Activated naive CD8-positive, alpha-beta T cell treated with anti-CD3 and anti-CD28 coated beads for 36 hours (primary cell): Measurements from ENCODE around the gene MAP3K12. TPM values are rescaled to one million over a fixed set of nuclear protein-coding genes. Genes with fewer than 3 reads are reported as not detected.
A peak's percentile ranks its signal among the peaks of the same experiment; 100 is the strongest.

ENCODE experiments used
- DNase-seq: peaks from one replicate; pipeline ENCODE4 v3.0.0; 2021
- H3K27ac Mint-ChIP-seq: one replicate; pipeline ENCODE4 v1.8.0; 2022; ENCODE audit warnings: mild to moderate bottlenecking, moderate library complexity, mixed read lengths
- H3K27me3 Mint-ChIP-seq: one replicate; pipeline ENCODE4 v1.8.0; 2022; ENCODE audit warnings: mild to moderate bottlenecking, mixed read lengths
- H3K36me3 Mint-ChIP-seq: one replicate; pipeline ENCODE4 v1.8.0; 2021; ENCODE audit warnings: mild to moderate bottlenecking, mixed read lengths
- H3K4me1 Mint-ChIP-seq: one replicate; pipeline ENCODE4 v1.8.0; 2021; ENCODE audit warnings: mixed read lengths
- H3K4me3 Mint-ChIP-seq: one replicate; pipeline ENCODE4 v1.8.0; 2022; ENCODE audit warnings: mild to moderate bottlenecking, moderate library complexity, mixed read lengths
- H3K9me3 Mint-ChIP-seq: one replicate; pipeline ENCODE4 v1.8.0; 2022; ENCODE audit warnings: mixed read lengths
- total RNA-seq, 2 experiments: library from RNA; stranded (reverse); gene quantifications; one replicate each; pipeline ENCODE4 v1.2.3, GENCODE V29; 2021

MAP3K12 gene
- total RNA-seq, 2 experiments from 2014 or later = 8.4 to 8.7 TPM

DNA sequence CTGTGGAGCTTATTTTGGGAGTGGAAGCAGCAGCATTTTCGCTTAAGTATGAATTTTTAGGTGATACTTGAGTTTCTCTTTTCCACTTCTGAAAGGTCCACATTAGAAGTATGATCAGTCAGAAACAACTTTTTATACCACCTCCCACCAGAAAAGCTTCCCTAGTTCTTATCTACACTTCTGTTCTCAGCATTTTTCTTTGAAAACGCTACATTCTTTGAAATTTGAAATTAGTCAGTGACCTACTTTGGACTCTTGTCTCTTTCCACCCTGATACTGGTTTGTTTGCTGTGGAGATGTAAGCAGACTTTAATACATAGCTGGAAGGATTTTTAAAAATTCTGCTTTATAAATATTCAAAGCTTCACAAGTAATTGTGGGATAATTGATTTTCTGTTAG lies 25.2 kb downstream of the MAP3K12 start:
- Mint-ChIP-seq H3K27ac (peak overlapping the region; percentile 85), H3K9me3 (no peaks in the 10 kb centered on the region), H3K4me1 (peaks cover 65% of the 10 kb centered on the region), H3K36me3 (peaks cover 45% of the 10 kb centered on the region), H3K4me3 (peak overlapping the region; percentile 29), H3K27me3 (no peaks in the 10 kb centered on the region)
- DNase-seq = no peak

DNA sequence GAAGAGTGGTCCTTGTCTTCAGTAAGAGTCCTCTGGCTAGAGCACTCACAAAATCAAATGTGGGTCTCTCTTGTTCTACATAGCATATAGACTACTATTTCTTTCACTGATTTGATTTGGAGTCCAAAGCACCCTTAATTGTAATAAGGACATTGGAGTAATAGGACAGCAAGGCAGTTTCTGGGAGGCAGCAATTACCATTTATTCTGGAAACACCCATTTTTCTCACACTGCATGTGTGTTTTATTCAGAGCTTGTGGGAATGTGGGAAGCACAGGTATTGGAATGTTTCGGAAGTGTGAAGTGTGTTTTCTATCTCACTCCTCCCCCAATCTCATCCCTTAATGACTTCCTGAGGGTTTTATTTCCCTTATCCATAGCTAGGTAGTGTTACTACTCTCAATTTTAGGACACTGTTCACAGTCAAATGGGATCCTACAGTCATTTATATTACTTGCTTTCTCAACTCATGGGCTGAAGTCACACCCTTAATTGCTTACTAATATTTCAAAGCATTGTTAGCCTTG lies 27.1 kb downstream of the MAP3K12 start:
- Mint-ChIP-seq H3K4me3 (no peak overlapping the region), H3K4me1 (peaks cover 62% of the 10 kb centered on the region), H3K36me3 (peaks cover 52% of the 10 kb centered on the region), H3K27me3 (no peaks in the 10 kb centered on the region), H3K9me3 (no peaks in the 10 kb centered on the region), H3K27ac (peak overlapping the region; percentile 54)
- no peak for DNase-seq

DNA sequence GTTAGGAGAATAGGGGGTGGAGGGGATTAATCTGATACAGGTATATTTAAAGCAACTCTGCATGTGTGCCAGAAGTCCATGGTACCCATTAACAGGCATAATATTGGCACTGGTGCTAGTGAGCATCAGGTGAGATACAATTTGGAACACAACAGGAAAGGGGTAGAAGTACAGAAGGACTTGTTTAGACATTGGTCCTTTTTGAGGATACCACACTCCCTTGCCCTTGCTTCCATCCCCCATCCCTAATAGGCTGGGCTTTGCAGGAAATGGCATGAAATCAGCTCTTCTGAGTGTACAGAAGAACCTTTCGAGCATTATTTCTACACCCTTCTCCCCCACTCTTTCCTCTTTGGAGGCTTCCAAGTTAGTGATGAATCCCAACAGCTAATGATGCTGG lies 31.0 kb downstream of the MAP3K12 start:
- H3K27me3 Mint-ChIP-seq = no peaks in the 10 kb centered on the region
- H3K4me3 Mint-ChIP-seq = no peak overlapping the region
- peak overlapping the region; percentile 30 for H3K27ac Mint-ChIP-seq
- no peaks in the 10 kb centered on the region for H3K9me3 Mint-ChIP-seq
- peaks cover 49% of the 10 kb centered on the region for H3K36me3 Mint-ChIP-seq
- H3K4me1 Mint-ChIP-seq = peaks cover 40% of the 10 kb centered on the region
- DNase-seq = no peak

DNA sequence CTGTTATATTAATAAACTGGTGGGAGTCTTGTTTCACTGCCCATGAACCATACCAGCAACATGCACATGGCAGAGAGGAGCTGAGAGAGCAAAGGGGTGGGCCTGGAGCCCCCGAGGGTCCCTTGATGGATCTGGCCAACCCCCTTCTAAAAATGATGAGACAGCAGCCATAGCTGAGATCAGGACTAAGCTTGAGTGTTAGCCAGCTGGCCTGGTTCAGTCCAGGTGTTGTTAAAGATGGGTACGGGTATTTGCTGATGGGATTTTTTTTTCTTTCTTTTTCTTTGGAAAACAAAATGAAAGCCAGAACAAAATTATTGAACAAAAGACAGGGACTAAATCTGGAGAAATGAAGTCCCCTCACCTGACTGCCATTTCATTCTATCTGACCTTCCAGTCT lies 31.4 kb downstream of the MAP3K12 start:
- no peak for DNase-seq
- Mint-ChIP-seq H3K36me3 (peaks cover 52% of the 10 kb centered on the region), H3K27me3 (no peaks in the 10 kb centered on the region), H3K4me1 (peaks cover 42% of the 10 kb centered on the region), H3K9me3 (no peaks in the 10 kb centered on the region), H3K27ac (no peak overlapping the region), H3K4me3 (no peak overlapping the region)

DNA sequence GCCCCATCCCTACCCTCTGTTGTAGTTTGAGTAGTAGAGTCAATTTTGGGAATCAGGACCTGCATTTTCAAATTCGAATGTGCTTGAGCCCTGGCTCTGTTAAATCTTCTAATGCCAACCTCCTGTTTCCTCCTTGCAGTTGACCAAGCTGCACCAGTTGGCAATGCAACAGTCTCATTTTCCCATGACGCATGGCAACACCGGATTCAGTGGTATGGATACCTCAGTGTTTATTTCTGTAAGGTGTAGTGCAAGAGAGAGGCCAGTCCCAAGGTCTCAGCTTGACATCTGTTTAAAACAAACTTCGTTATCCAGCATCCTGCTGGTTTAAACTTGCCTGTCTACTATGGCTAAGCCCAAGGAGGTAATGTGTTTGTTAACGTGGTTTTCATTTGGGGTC lies 32.2 kb downstream of the MAP3K12 start:
- Mint-ChIP-seq H3K27me3 (no peaks in the 10 kb centered on the region), H3K4me3 (no peak overlapping the region), H3K27ac (no peak overlapping the region), H3K9me3 (no peaks in the 10 kb centered on the region), H3K36me3 (peaks cover 52% of the 10 kb centered on the region), H3K4me1 (peaks cover 41% of the 10 kb centered on the region)
- no peak for DNase-seq

DNA sequence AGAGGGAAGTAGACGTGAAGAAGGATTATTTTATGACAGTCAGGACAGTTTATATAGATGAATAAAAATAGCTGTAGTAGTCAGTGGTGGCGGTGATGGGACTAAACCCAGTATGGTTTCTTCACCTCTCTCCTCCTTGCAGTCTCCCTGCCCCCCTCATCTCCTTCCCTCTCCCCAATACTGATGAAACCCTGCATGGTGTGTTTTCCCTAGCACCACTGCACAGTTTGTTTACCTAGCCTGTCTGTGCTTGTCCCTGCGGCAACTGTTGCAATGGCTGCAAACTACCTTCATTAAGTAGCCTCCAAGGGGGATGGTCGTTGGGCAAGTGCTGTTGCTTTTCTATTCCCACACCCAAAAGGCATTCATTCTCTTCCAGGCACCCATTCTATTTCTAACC lies 32.6 kb downstream of the MAP3K12 start:
- Mint-ChIP-seq H3K27ac (no peak overlapping the region), H3K9me3 (no peaks in the 10 kb centered on the region), H3K4me3 (no peak overlapping the region), H3K27me3 (no peaks in the 10 kb centered on the region), H3K36me3 (peaks cover 48% of the 10 kb centered on the region), H3K4me1 (peaks cover 40% of the 10 kb centered on the region)
- DNase-seq = no peak

GRCh38 chr12:53465679-53466078 lies 33.6 kb downstream of the MAP3K12 start:
- Mint-ChIP-seq H3K27me3 (no peaks in the 10 kb centered on the region), H3K36me3 (peaks cover 49% of the 10 kb centered on the region), H3K4me1 (peaks cover 41% of the 10 kb centered on the region), H3K27ac (no peak overlapping the region), H3K4me3 (no peak overlapping the region), H3K9me3 (no peaks in the 10 kb centered on the region)
- no peak for DNase-seq

GRCh38 chr12:53464685-53465418 lies 34.4 kb downstream of the MAP3K12 start:
- no peak overlapping the region for H3K4me3 Mint-ChIP-seq
- H3K27ac Mint-ChIP-seq = peak overlapping the region; percentile 56
- no peaks in the 10 kb centered on the region for H3K9me3 Mint-ChIP-seq
- DNase-seq = no peak
- H3K36me3 Mint-ChIP-seq = peaks cover 55% of the 10 kb centered on the region
- no peaks in the 10 kb centered on the region for H3K27me3 Mint-ChIP-seq
- peaks cover 46% of the 10 kb centered on the region for H3K4me1 Mint-ChIP-seq

DNA sequence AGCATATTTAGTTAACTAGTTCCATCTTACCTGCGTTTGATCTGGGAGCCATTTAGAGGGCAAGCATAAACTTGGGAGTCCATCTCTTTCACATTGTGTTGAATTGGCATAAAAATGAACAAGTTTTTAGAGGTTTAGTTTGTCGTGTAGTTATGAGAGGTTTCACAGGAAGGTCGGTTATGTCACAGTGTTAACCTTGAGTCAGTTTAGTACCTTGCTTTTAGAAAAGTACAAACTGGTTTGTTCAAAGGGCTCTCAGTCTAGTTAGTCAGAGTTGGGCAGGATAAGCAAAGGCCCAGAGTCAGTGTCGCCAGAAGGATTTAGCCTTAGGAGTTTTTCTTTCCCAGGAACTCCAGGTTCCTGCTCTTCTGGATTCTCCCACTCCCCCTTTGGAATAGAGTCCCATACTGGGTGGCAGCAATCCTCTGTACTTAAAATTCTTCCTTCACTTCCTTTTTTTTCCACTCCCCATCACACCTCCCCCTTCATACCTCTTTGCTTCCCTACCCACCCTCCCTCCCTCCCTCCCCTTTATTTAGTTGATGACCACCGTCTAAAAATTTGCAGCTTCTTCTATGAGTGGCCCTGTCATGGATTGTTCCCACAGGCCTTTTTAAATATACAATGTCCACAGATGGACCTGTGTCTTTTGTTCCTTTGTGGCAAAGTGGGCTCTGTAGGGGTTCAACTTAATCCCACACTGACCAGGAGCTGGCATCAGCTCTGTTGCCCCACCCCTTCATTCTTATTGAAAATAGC lies 35.3 kb downstream of the MAP3K12 start:
- DNase-seq = no peak

GRCh38 chr12:53462935-53463334 lies 36.3 kb downstream of the MAP3K12 start:
- no peak overlapping the region for H3K4me3 Mint-ChIP-seq
- peaks cover 62% of the 10 kb centered on the region for H3K36me3 Mint-ChIP-seq
- DNase-seq = no peak
- H3K27ac Mint-ChIP-seq = no peak overlapping the region
- peaks cover 48% of the 10 kb centered on the region for H3K4me1 Mint-ChIP-seq
- H3K9me3 Mint-ChIP-seq = no peaks in the 10 kb centered on the region
- H3K27me3 Mint-ChIP-seq = no peaks in the 10 kb centered on the region

More for the DNA sequence above, 35.3 kb downstream of the MAP3K12 start:
- H3K9me3 Mint-ChIP-seq = no peaks in the 10 kb centered on the region
- peaks cover 60% of the 10 kb centered on the region for H3K36me3 Mint-ChIP-seq
- peaks cover 52% of the 10 kb centered on the region for H3K4me1 Mint-ChIP-seq
- H3K27ac Mint-ChIP-seq = peak overlapping the region; percentile 57
- H3K4me3 Mint-ChIP-seq = no peak overlapping the region
- H3K27me3 Mint-ChIP-seq = no peaks in the 10 kb centered on the region

DNA sequence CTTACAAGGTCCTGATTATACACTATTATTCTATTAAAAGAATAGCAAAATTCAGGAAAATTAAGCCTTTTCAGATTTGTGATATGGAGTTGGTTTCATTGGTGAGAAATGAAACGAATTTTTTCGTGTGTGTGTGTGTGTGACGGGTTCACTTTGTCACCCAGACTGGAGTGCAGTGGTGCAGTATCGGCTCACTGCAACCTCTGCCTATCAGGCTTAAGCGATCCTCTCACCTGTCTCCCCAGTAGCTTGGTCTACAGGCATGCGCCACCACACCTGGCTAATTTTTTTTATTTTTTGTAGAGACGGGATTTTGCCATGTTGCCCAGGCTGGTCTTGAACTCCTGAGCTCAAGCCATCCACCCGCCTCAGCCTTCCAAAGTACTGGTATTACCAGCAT lies 37.7 kb downstream of the MAP3K12 start:
- DNase-seq = no peak
- Mint-ChIP-seq H3K36me3 (peaks cover 62% of the 10 kb centered on the region), H3K9me3 (no peaks in the 10 kb centered on the region), H3K4me3 (no peak overlapping the region), H3K27me3 (no peaks in the 10 kb centered on the region), H3K27ac (no peak overlapping the region), H3K4me1 (peaks cover 44% of the 10 kb centered on the region)

DNA sequence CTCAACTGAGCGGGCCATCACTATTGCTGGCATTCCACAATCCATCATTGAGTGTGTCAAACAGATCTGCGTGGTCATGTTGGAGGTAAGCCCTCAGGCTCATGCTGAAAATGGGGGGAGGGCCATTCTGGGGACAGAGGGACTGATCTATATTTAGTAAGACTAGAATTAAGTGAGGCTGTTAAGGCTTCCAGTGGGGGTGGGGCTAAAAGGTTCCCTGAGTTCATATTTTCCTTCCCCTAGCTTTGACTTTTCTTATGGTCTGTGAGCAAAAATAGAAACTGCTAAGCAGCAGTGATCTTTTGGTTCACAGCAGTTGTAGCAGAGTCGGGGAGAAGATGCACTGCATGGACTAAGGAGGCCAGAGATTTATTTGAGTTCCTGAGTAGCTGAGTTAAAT lies 38.2 kb downstream of the MAP3K12 start:
- peaks cover 44% of the 10 kb centered on the region for H3K4me1 Mint-ChIP-seq
- H3K9me3 Mint-ChIP-seq = no peaks in the 10 kb centered on the region
- no peak overlapping the region for H3K4me3 Mint-ChIP-seq
- H3K27ac Mint-ChIP-seq = peak overlapping the region; percentile 54
- no peak for DNase-seq
- peaks cover 60% of the 10 kb centered on the region for H3K36me3 Mint-ChIP-seq
- no peaks in the 10 kb centered on the region for H3K27me3 Mint-ChIP-seq

DNA sequence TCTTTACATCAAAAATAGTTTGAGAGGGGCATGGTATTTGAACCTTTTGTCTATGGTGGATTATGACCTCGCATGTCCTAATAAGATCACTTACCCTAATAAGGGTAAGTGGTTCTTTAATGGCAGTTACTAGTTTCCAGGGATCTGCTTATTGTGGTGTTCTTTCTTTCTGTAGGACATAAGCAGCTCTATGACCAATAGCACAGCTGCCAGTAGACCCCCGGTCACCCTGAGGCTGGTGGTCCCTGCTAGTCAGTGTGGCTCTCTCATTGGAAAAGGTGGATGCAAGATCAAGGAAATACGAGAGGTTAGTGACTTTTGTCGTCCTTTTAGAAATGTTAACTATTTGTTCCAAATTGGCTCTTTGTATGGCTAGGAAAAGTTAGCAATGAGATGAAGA lies 40.2 kb downstream of the MAP3K12 start:
- H3K36me3 Mint-ChIP-seq = peaks cover 72% of the 10 kb centered on the region
- H3K27ac Mint-ChIP-seq = peak overlapping the region; percentile 8
- H3K9me3 Mint-ChIP-seq = no peaks in the 10 kb centered on the region
- no peak for DNase-seq
- H3K4me1 Mint-ChIP-seq = peaks cover 56% of the 10 kb centered on the region
- no peak overlapping the region for H3K4me3 Mint-ChIP-seq
- no peaks in the 10 kb centered on the region for H3K27me3 Mint-ChIP-seq

GRCh38 chr12:53456654-53457366 lies 42.4 kb downstream of the MAP3K12 start:
- no peak for DNase-seq
- H3K9me3 Mint-ChIP-seq = no peaks in the 10 kb centered on the region
- no peak overlapping the region for H3K27ac Mint-ChIP-seq
- H3K27me3 Mint-ChIP-seq = no peaks in the 10 kb centered on the region
- peaks cover 52% of the 10 kb centered on the region for H3K4me1 Mint-ChIP-seq
- H3K36me3 Mint-ChIP-seq = peaks cover 74% of the 10 kb centered on the region
- H3K4me3 Mint-ChIP-seq = no peak overlapping the region

GRCh38 chr12:53454707-53455106 lies 44.6 kb downstream of the MAP3K12 start:
- Mint-ChIP-seq H3K4me3 (peak overlapping the region; percentile 99), H3K27me3 (no peaks in the 10 kb centered on the region), H3K36me3 (peaks cover 57% of the 10 kb centered on the region)

More at GRCh38 chr12:53454707-53455106, 44.6 kb downstream of the MAP3K12 start:
- Mint-ChIP-seq H3K4me1 (peaks cover 38% of the 10 kb centered on the region), H3K9me3 (no peaks in the 10 kb centered on the region), H3K27ac (peak overlapping the region; percentile 75)
- no peak for DNase-seq
